GM21528 (cell line): Measurements from ENCODE around the gene SPRR1B.
"Not testable (repeated sequence)": the region's sequence is repeated elsewhere in the genome, so short reads cannot be mapped to it uniquely, and the experiment has no call there.

Experiments
- ATAC-seq: cut with Tn5 transposase; IDR thresholded peaks from one replicate; pipeline ENCODE4 v1.9.1; 2021; ENCODE audit warnings: mild to moderate bottlenecking, moderate library complexity; ENCODE audit not compliant: unreplicated experiment, low FRiP score

Gene SPRR1B

GRCh38 chr1:153030895-153031294, at the start of gene SPRR1B:
TSS of gene SPRR1B (plus strand) at chr1:153031203. CDS start at chr1:153032346, 1,143 bp downstream.
- no peak for ATAC-seq

GRCh38 chr1:152982076-152982475, 48.9 kb upstream of the SPRR1B start:
- no peak for ATAC-seq

GRCh38 chr1:152983234-152983633, 47.8 kb upstream of the SPRR1B start:
- ATAC-seq, result no peak

- ATAC-seq, result no peak
Observed at GRCh38 chr1:152983743-152984142, 47.3 kb upstream of the SPRR1B start, which contains the start of gene SPRR1A. TSS of gene SPRR1A (plus strand) at chr1:152984081. CDS start at chr1:152985231, 1,150 bp downstream.

GRCh38 chr1:152986578-152986977, 44.4 kb upstream of the SPRR1B start:
- ATAC-seq, result no peak

- ATAC-seq, result no peak
Observed at GRCh38 chr1:152993186-152993585, 37.8 kb upstream of the SPRR1B start.

- ATAC-seq, result no peak
Observed at GRCh38 chr1:152995842-152996241, 35.2 kb upstream of the SPRR1B start.

GRCh38 chr1:152996633-152997400, 34.2 kb upstream of the SPRR1B start:
- ATAC-seq, result no peak

- ATAC-seq, result no peak
Observed at GRCh38 chr1:152997901-152998300, 33.1 kb upstream of the SPRR1B start.

GRCh38 chr1:152998476-152998875, 32.5 kb upstream of the SPRR1B start:
- no peak for ATAC-seq

- no peak for ATAC-seq
Observed at GRCh38 chr1:152999818-153000217, 31.2 kb upstream of the SPRR1B start.

GRCh38 chr1:153000294-153000693, 30.7 kb upstream of the SPRR1B start:
- ATAC-seq, result no peak

GRCh38 chr1:153001382-153001781, 29.6 kb upstream of the SPRR1B start, which contains the start of gene SPRR3:
TSS of gene SPRR3 (plus strand) at chr1:153001749. CDS start at chr1:153003021, 1,272 bp downstream.
- no peak for ATAC-seq

- ATAC-seq, result not testable (repeated sequence)
Observed at GRCh38 chr1:153011235-153011758, 19.7 kb upstream of the SPRR1B start.

GRCh38 chr1:153021829-153022228, 9.2 kb upstream of the SPRR1B start:
- not testable (repeated sequence) for ATAC-seq

GRCh38 chr1:153022340-153022739, 8.7 kb upstream of the SPRR1B start:
- ATAC-seq, result not testable (repeated sequence)

- no peak for ATAC-seq
Observed at GRCh38 chr1:153023109-153023508, 7.9 kb upstream of the SPRR1B start.

- no peak for ATAC-seq
Observed at GRCh38 chr1:153024413-153024812, 6.6 kb upstream of the SPRR1B start.

- ATAC-seq, result no peak
Observed at GRCh38 chr1:153025797-153026196, 5.2 kb upstream of the SPRR1B start.

- ATAC-seq, result no peak
Observed at GRCh38 chr1:153028766-153029165, 2.2 kb upstream of the SPRR1B start.

GRCh38 chr1:153032073-153032472, 1.1 kb downstream of the SPRR1B start:
- ATAC-seq, result no peak
